COLO668 (cell line): ENCODE measurements around the gene INSIG1.

Experiments used
- DNase-seq: peaks from one replicate; lab custom pipeline; 2025; ENCODE audit not compliant: unreplicated experiment; lab: John Stamatoyannopoulos, UW

The INSIG1 gene

GRCh38 chr7:155299535-155300202 lies 2.0 kb downstream of the INSIG1 start:
- DNase-seq = no peak

DNA sequence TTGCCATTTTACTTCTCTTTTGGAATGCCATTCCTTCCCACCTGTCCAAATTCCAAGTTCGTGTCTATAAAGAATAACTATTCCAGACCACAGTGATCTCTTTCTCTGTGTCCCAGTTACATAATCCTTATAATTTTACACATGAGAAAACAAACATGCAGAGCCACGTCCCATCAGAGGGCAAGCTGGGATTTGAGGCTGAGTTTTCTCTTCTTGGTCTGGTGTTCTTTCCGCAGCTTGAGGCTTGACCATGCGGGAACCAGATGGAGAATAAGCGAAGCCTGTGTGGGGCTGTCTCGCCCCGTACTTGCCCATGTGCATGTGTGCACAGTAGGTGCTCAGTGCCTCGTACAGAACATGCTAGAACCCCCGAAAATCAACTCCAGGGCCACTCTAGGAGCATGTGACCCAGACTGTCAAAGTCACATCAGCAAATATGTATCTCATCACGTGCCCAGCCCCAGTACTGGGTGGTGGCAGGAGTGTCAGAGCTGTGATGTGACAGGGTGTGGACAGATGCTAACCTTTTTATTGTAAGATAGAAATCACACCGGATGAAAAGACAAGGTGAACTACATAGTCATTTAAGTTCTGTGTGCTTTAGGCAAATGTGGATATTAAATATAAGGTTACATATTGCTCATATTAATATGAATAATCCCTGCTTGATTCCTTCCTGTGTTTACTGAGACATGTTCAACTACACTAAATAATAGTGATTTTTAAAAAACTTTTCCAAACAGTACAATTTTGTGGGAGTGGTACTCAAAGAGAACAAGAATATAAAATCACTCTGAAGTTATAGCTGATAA lies 3.2 kb downstream of the INSIG1 start:
- DNase-seq = no peak

DNA sequence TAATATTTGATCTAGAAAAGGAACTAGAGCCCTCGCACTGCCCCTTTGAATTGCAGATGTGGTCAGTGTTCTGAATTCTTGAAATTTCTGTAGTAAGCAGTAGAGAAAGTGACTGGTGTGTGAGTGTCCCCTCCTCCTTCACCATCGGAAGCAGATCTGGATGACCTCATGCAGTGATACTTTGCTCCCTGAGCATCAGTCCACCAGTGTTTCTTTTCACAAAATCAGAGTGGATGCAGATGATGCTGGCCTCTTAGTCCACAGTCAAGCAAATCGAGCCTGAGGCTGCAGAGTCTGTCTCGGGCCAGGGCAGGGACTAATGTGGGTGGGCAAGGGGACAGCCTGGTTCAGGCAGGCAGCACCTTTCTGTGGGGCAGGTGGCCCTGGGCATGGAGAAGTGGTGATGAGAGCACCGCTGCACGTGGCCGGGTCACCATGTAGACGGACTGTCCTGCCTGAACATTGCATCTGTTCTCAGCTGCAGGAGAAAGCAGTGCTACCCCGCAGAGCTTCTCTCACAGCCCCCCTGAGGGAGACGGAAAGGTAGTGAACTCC lies 5.4 kb downstream of the INSIG1 start:
- no peak for DNase-seq

GRCh38 chr7:155303897-155304296 lies 6.2 kb downstream of the INSIG1 start:
- DNase-seq = no peak

- no peak for DNase-seq
These were observed 7.7 kb downstream of the INSIG1 start for GRCh38 chr7:155305231-155305904.

DNA sequence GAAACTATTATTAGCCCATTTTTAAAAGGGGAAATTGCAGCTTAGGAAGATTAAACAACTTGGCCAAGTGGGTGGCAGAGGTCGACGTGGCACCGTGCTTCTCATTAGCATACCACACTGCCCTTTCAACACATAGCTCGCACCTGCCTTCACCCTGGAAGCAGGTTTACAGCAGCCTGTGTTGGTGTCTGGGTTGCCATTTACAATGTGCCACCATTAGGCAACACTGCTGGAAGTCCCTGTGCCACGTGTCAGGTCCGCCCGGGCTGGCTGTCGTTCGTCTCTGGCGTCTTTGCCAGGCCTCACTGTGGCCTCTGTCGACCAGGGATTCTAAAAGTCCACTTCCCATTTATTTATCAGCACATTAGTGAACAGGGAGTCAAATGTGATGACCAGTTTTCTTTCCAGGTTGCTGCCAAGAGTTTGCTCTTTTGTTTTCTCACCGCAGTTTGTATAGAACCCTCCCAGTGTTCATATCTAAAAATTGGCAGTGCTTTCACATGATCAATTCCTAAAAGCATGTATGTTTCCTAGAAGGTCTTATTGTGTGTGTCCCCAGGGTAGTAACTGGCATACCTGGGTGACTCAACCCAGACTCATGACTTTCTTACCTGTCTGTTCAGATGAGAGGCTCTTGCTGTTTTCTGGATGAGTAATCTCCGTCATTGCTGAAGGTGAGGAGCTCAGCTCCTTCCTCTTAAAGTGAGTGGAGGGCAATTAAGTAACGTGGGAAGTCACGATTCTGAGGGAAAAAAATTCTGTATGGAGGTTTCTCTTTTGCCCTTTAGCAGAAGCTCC lies 9.2 kb downstream of the INSIG1 start:
- no peak for DNase-seq

GRCh38 chr7:155308330-155309020 lies 10.8 kb downstream of the INSIG1 start:
- no peak for DNase-seq

DNA sequence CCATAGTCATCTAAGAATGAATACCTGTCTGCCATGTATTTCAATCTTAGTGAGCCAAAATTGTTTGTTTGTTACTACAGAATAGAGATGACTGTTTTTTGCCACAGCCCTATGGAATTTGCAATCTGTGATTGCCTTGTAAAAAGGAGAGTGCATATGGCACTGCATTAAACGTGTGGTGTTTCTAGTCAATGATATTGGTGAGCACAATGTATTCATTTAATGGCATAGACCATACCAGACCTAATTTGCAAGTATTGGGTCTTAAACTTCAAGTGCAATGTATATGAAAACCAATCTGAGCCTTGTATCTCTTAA lies 11.3 kb downstream of the INSIG1 start:
- no peak for DNase-seq

DNA sequence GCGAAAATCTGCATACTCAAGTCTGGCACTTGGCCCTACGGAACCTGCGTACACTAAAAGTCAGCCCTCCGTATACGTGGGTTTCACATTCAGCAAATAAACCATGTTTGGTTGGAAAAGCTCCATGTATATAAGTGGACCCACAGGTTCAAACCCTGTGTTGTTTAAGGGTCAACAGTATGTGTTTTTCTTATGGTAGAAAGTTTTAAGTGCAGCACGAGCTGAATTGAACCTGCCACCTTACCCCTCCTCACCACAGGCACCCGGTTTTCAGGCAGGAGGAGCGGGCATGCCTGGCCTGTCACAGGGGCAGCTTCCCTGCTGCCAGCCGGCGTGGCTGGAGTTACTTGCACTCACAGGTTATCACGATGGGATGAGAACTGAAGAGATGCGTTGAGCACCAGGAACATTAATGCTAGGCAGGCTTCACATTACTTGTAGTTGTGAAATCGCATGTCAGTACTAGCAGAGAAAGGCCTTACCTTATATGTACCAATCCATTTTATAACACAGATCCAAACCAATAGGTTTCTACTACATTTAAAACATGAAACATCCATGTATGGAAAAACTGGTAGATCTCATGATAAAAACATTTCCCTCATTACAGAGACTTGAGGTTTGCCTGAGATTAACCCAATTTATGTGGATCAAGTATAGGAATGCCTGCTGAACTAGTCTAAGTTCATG lies 12.9 kb downstream of the INSIG1 start:
- no peak for DNase-seq

DNA sequence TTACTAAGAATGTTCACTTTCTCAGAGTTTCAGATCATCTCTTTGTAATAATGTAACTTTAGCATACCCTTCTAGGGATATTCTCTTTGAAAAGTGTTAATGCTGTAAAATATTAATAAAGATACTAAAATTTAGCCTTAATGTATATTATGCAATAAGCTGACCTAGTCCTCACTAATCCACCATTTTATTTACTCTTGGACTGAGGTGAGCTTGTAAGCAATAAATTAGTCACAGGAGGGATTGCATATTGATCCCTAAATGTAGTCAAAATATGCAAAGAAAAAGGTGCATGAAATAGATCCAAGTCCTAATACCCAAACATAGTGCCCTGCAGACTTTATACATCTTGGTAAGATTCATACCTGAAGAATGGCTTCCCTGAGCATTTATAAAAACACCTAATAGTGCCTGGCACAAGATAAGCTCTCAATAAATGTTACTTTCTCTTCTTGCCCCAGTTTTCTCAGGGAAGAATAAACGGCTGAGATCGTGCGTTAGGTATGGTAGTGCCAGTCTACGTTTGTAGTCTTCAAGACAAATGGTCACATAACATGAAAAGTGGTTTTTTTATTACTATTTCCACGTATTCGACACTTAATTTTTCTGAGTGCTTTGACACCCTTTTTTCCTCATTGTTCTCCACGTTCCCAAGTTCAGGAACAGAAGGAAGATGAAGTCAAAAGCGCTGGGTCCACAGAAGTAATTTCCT lies 14.3 kb downstream of the INSIG1 start:
- no peak for DNase-seq

GRCh38 chr7:155312633-155313032 lies 15.0 kb downstream of the INSIG1 start:
- DNase-seq = no peak

DNA sequence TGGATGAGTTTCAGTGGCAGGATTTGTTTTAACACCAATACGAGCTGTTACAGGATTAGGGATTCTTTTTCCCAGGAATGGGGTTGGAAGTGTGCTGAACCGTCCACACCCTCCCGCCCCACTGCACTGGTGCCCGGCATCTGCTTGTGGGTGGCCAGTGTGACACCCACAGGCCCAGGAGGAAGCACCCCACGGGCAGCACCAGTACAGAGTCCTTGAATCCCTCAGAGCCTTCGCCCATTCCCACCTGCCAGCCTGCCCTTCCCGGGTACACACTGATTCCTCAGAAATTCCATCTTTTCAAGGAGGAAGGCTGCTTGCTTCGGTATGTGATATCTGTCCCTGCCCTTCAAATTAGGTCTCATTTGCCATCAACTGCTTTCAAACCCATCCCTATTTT lies 15.4 kb downstream of the INSIG1 start:
- DNase-seq = no peak

GRCh38 chr7:155315977-155316376 lies 18.3 kb downstream of the INSIG1 start:
- no peak for DNase-seq

DNA sequence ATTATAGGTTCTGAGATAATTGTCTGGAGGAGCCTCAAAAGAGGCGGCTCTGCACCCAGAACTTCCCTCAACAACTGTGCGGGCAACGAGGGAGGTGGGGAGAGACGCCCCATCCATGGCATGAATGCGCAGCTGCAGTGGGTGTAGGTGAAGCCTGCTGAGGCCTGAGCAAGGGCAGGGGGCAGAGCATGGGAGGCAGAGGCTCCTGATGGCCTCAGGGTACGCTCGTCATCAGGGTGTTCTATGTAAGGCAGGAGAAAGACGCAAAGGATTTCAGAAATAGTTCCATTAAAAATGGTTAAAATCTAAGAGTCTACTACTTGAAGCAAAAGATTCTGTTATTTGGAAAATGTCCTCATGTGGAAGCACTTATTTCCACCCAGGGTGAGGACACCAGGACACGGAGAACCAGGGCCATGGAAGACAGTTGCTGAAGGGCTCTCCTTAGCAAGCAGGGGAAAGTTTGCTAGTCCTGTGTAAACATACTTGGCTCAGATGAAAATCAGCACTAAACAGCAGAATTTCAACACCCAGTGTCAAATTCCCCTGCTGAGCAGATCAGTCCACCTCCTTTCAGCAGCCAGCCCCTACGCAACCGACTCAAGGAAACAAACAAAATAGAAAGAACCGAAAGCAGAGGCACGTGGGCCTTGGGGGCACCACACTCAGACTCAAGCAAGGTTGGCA lies 18.9 kb downstream of the INSIG1 start:
- no peak for DNase-seq

DNA sequence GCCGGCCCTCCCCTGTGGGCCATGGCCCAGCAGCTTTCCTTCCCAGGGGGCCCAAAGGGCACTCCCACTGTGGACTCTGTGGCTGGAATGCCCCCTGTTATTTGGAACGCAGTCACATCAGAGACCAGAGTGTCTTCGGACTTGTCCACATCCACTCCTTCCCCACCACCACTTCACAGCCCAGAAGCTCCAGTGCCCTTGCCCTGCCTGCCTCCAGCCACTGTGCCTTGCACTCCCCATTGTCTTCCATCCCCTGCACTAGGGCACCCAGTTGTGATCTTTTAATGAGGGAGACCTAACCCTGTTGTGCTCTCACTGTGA lies 19.4 kb downstream of the INSIG1 start:
- no peak for DNase-seq

- DNase-seq = no peak
These were observed 20.6 kb downstream of the INSIG1 start for GRCh38 chr7:155318245-155318644.

- no peak for DNase-seq
These were observed 24.9 kb downstream of the INSIG1 start for GRCh38 chr7:155322530-155322929.

GRCh38 chr7:155323001-155323638 lies 25.4 kb downstream of the INSIG1 start:
- no peak for DNase-seq
